HG02610 (cell line): ENCODE data around the gene IL1B.

Experiments
- ATAC-seq: cut with Tn5 transposase; IDR thresholded peaks from one replicate; pipeline ENCODE4 v1.9.1; 2021; ENCODE audit warnings: mild to moderate bottlenecking, moderate library complexity; ENCODE audit not compliant: unreplicated experiment

Gene IL1B

DNA sequence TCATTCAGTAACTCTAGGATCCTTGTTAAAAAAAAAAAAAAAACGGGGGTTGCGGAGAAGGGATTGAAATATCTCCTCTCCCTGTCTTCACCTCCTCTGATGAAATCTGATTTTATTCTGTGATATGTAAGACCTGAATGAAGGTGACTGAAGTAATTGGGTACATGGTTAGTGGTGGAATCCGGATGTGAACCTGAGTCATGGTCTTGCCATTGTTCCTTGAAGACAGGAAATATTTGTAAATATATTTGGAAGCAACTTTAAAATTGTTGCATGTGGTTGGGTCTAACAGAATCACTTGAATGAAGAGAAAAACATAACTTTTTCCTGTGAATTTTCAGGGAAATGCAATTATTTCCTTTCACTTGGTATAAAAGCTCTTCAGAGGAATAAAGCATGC, 49.3 kb downstream of the IL1B start:
- no peak for ATAC-seq

DNA sequence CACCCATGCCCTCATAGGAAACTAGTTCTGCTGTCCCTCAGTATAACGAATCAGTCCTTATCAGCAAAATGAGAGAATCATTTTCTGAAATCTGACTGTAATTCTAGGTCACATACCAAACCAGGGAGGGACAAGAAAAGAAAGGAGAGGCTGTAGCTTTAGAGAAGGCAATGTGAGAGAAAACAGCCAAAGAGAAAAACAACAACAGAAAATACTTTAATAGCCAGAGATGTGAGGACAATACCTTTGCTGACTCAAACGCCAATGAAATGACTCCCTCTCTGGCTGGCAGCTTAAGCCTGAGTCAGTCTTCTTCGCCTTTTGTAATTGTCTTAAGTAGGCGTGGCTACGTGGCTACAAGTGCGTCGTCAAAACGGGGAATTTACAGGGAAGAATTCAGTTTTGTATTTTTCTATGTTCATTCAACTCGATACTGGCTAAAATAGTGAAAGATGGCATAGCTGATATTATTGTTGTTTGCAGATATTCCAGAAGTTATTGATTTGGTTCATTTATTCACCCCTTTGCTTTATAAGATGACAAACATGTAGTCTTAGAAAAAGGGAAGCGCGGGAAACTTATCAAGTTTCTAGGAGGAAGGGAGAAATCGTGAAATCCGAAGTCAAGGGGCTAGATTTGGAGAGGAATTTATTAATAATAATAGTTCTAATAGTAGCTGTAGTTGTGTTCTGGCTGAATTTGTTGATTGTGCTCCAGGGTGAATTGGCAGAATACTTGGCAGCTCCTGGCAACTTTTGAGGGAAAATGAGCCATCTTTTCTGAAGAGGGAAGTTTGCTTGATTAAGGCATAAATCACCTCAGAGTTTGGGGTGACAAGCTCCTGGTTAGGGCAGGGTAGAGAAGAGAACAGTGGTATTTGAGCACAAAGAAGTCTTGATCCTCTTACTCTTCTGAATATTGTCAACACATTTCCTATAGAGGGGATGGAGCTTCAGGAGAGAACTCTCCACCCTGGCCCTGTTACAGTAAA, 52.1 kb downstream of the IL1B start, which contains the start of gene IL1A:
Gene IL1A, minus strand, starts transcription at position 295 of the 991 bp plus-strand sequence. CDS start 723 bp downstream, outside the sequence.
- no peak for ATAC-seq

DNA sequence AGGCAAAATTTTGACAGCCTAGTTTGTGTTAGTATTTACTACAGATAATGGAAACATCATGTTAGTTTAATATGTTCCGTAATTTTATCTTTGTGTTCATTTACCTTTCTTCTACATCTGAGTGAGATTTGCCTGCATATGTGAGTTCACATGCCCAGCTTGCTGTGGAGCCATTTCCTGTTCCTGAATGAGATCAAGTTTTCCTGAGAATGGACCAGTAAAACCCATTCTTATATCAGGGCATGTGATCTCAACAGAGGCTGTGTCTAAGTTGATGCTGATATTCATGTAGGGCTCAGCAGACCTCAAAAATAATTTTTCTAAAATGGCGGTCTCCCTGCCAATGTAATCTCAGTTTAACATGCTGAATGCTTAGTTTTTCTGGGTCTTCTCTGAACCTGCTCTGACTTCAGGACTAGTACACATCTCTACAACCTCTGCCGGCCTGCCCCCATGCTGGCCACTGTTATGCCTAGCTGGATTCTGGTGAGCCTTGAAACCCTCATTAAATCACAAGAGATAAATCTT, 53.3 kb downstream of the IL1B start:
- no peak for ATAC-seq

DNA sequence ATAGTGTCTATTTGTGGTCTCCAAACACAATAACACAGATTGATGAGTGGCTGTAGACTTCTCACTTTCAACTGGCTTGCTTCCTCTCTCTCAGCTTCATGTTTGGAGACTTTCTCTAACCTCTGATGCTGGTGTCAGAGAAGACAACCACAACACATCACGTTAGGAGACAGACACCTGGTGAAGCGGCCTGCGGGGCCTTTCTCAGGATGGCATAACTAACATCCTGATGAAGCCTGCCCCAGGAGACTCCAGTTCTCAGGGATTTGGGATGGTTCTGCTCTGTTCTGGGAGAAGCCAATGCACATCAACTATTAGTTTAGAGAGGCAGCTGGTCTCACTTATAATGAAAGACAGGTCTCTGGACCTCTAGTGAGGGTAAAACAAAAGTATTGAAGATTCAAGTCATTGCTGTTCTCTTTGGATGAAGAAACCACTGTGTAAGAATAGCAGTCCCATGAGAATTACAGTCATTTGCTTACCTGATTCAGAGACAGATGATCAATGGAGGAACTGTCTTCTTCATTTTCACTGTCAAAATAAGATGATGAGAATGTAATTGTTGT, 54.3 kb downstream of the IL1B start:
- ATAC-seq = peak; percentile 83
